H9 (cell line): ENCODE measurements around the gene ONECUT3. TPM values are rescaled to one million over a fixed set of nuclear protein-coding genes. Genes with fewer than 3 reads are reported as not detected.

Experiments
- DNase-seq: peaks from one replicate; pipeline ENCODE4 v3.0.0-alpha.2; 2017
- H2AFZ ChIP-seq: one replicate; pipeline ENCODE4 v1.6.1; 2013; ENCODE audit warnings: mild to moderate bottlenecking, low read length, control low read depth, moderate library complexity
- H2AK5ac ChIP-seq: 2 replicates; pipeline ENCODE4 v1.6.1; 2013; ENCODE audit warnings: low read length, control low read depth, mixed read lengths; ENCODE audit not compliant: insufficient read length
- H2BK120ac ChIP-seq: one replicate; pipeline ENCODE4 v1.6.1; 2013; ENCODE audit warnings: low read depth, mild to moderate bottlenecking, low read length, control low read depth, inconsistent platforms; ENCODE audit not compliant: poor library complexity, severe bottlenecking
- H2BK12ac ChIP-seq: 2 replicates; pipeline ENCODE4 v1.6.1; 2013; ENCODE audit warnings: low read length, control low read depth, mixed read lengths, low read depth; ENCODE audit not compliant: insufficient read length
- H2BK15ac ChIP-seq: 2 replicates; pipeline ENCODE4 v1.6.1; 2013; ENCODE audit warnings: low read depth, low read length, control low read depth
- H2BK20ac ChIP-seq: one replicate; pipeline ENCODE4 v1.6.1; 2013; ENCODE audit warnings: low read depth, mild to moderate bottlenecking, low read length, control low read depth, inconsistent platforms; ENCODE audit not compliant: poor library complexity, severe bottlenecking
- H2BK5ac ChIP-seq: 2 replicates; pipeline ENCODE4 v1.6.1; 2013; ENCODE audit warnings: low read length, control low read depth, mixed read lengths; ENCODE audit not compliant: insufficient read length
- H3K14ac ChIP-seq: 2 replicates; pipeline ENCODE4 v1.6.1; 2013; ENCODE audit warnings: low read length, control low read depth; ENCODE audit not compliant: insufficient read depth
- H3K18ac ChIP-seq: 2 replicates; pipeline ENCODE4 v1.6.1; 2013; ENCODE audit warnings: low read depth, mild to moderate bottlenecking, mixed read lengths, low read length, control low read depth; ENCODE audit not compliant: insufficient read length
- H3K23ac ChIP-seq: 2 replicates; pipeline ENCODE4 v1.6.1; 2013; ENCODE audit warnings: low read length, control low read depth, mixed read lengths, low read depth; ENCODE audit not compliant: insufficient read length
- H3K23me2 ChIP-seq: 2 replicates; pipeline ENCODE4 v1.6.1; 2013; ENCODE audit warnings: low read depth, mild to moderate bottlenecking, mixed read lengths, low read length, control low read depth; ENCODE audit not compliant: insufficient read length, poor library complexity, severe bottlenecking
- H3K27ac ChIP-seq: 2 replicates; pipeline ENCODE4 v1.5.1; 2013; ENCODE audit warnings: low read length, control low read depth, mixed read lengths, low read depth; ENCODE audit not compliant: insufficient read length
- H3K27me3 ChIP-seq: 2 replicates; pipeline ENCODE4 v1.6.1; 2013; ENCODE audit warnings: low read length, control low read depth, inconsistent platforms; ENCODE audit not compliant: insufficient read depth
- H3K4ac ChIP-seq: 2 replicates; pipeline ENCODE4 v1.6.1; 2013; ENCODE audit warnings: low read depth, mild to moderate bottlenecking, control low read depth, inconsistent platforms, low read length, moderate library complexity
- H3K4me1 ChIP-seq: 2 replicates; pipeline ENCODE4 v1.6.1; 2013; ENCODE audit warnings: low read length, control low read depth, inconsistent platforms; ENCODE audit not compliant: insufficient read depth
- H3K4me2 ChIP-seq: 2 replicates; pipeline ENCODE4 v1.6.1; 2013; ENCODE audit warnings: low read length, control low read depth, mixed read lengths; ENCODE audit not compliant: insufficient read length, insufficient read depth
- H3K56ac ChIP-seq: 2 replicates; pipeline ENCODE4 v1.6.1; 2013; ENCODE audit warnings: low read depth, mild to moderate bottlenecking, mixed read lengths, low read length, control low read depth; ENCODE audit not compliant: insufficient read length
- H3K79me1 ChIP-seq: 2 replicates; pipeline ENCODE4 v1.6.1; 2013; ENCODE audit warnings: low read depth, mild to moderate bottlenecking, moderate library complexity, low read length, control low read depth, inconsistent platforms; ENCODE audit not compliant: insufficient read depth, poor library complexity, severe bottlenecking
- H3K79me2 ChIP-seq: 2 replicates; pipeline ENCODE4 v1.6.1; 2013; ENCODE audit warnings: low read length, control low read depth, inconsistent platforms; ENCODE audit not compliant: insufficient read depth
- H3K9ac ChIP-seq: 2 replicates; pipeline ENCODE4 v1.6.1; 2013; ENCODE audit warnings: low read length, control low read depth, mixed read lengths; ENCODE audit not compliant: insufficient read length; ENCODE audit errors: extremely low read depth
- H3K9me3 ChIP-seq: one replicate; pipeline ENCODE4 v1.6.1; 2013; ENCODE audit warnings: low read depth, low read length, inconsistent platforms; ENCODE audit not compliant: control insufficient read depth
- H3T11ph ChIP-seq: one replicate; pipeline ENCODE4 v1.6.1; 2013; ENCODE audit warnings: mild to moderate bottlenecking, low read length, control low read depth, inconsistent platforms
- H4K20me1 ChIP-seq: one replicate; pipeline ENCODE4 v1.6.1; 2013; ENCODE audit not compliant: control insufficient read depth, insufficient read length, insufficient read depth
- H4K5ac ChIP-seq: 2 replicates; pipeline ENCODE4 v1.6.1; 2013; ENCODE audit warnings: low read depth, mild to moderate bottlenecking, mixed read lengths, low read length, control low read depth; ENCODE audit not compliant: insufficient read length
- H4K8ac ChIP-seq: replicated peaks from 2 replicates; pipeline ENCODE4 v1.6.1; 2013; ENCODE audit warnings: low read length, control low read depth, mixed read lengths, low read depth; ENCODE audit not compliant: insufficient read length
- H4K91ac ChIP-seq: 2 replicates; pipeline ENCODE4 v1.6.1; 2013; ENCODE audit warnings: low read depth, mild to moderate bottlenecking, moderate library complexity, mixed read lengths, low read length, control low read depth; ENCODE audit not compliant: insufficient read length
- H3K27ac Mint-ChIP-seq, 3 experiments: 2 replicates in 2 of 3; 3 replicates in 1 of 3; pipeline ENCODE4 v1.8.0; 2020 to 2021; ENCODE audit warnings: mixed read lengths in 3 of 3, mild to moderate bottlenecking in 1 of 3, moderate library complexity in 1 of 3
- H3K27me3 Mint-ChIP-seq: 2 replicates; pipeline ENCODE4 v1.8.0; 2021; ENCODE audit warnings: low read depth, mild to moderate bottlenecking, moderate library complexity, mixed read lengths
- H3K36me3 Mint-ChIP-seq, 3 experiments: 2 replicates in 2 of 3; 3 replicates in 1 of 3; pipeline ENCODE4 v1.8.0; 2020 to 2021; ENCODE audit warnings: low read depth in 3 of 3, mixed read lengths in 3 of 3; ENCODE audit not compliant: insufficient read depth in 1 of 3
- H3K4me1 Mint-ChIP-seq, 2 experiments: 2 replicates each; pipeline ENCODE4 v1.8.0; 2020; ENCODE audit warnings: mixed read lengths in 2 of 2
- H3K4me3 Mint-ChIP-seq, 2 experiments: 2 replicates in 1 of 2; 3 replicates in 1 of 2; pipeline ENCODE4 v1.8.0; 2020 to 2021; ENCODE audit warnings: mild to moderate bottlenecking in 2 of 2, mixed read lengths in 2 of 2, moderate library complexity in 1 of 2
- H3K9me3 Mint-ChIP-seq, 2 experiments: 2 replicates in 1 of 2; 3 replicates in 1 of 2; pipeline ENCODE4 v1.8.0; 2020; ENCODE audit warnings: mild to moderate bottlenecking in 2 of 2, mixed read lengths in 2 of 2, moderate library complexity in 1 of 2
- CTCF ChIP-seq: fragments of 200-600 bp; sonication (generic); conservative IDR thresholded peaks from 3 replicates; pipeline ENCODE4 v1.8.0; 2021; ENCODE audit warnings: antibody characterized with exemption, mild to moderate bottlenecking
- WGBS: extraction: QIAGEN DNeasy Blood & Tissue Kit; methylation state at CpG from one replicate; pipeline ENCODE4 v1.1.7; 2013; ENCODE audit warnings: missing lambda C conversion rate, low lambda C conversion rate, mixed read lengths; ENCODE audit not compliant: insufficient read length; ENCODE audit errors: extremely low coverage; 5-methylcytosine and 5-hydroxymethylcytosine counted together
- total RNA-seq: library from RNA; stranded (reverse); gene quantifications from 2 replicates; pipeline ENCODE4 v1.2.1, GENCODE V29; 2021

The ONECUT3 gene
- total RNA-seq, 1 experiment from 2014 or later, result 0.04 TPM

- Histone ChIP-seq H3K4me1 (no peaks in the 10 kb centered on the region), H2BK15ac (no peak overlapping the region), H4K20me1 (no peaks in the 10 kb centered on the region), H3K18ac (no peak overlapping the region), H2BK20ac (no peak overlapping the region), H3K79me2 (no peaks in the 10 kb centered on the region), H2AK5ac (no peak overlapping the region), H2BK5ac (no peak overlapping the region), H4K8ac (no peak overlapping the region), H3K23ac (no peak overlapping the region), H3T11ph (no peak overlapping the region), H3K27ac (no peak overlapping the region), H3K9ac (no peak overlapping the region), H3K27me3 (no peaks in the 10 kb centered on the region; the same call in 1 of the 2 replicates), H4K91ac (no peak overlapping the region), H3K4ac (no peak overlapping the region), H2BK120ac (no peak overlapping the region), H3K56ac (no peak overlapping the region), H2BK12ac (no peak overlapping the region), H4K5ac (no peak overlapping the region), H3K23me2 (no peaks in the 10 kb centered on the region), H3K79me1 (no peaks in the 10 kb centered on the region), H3K4me2 (no peak overlapping the region), H3K14ac (no peak overlapping the region), H2AFZ (no peak overlapping the region), H3K9me3 (no peaks in the 10 kb centered on the region)
- Mint-ChIP-seq H3K27ac (no peak overlapping the region), H3K4me3 (no peak overlapping the region), H3K36me3 (no peaks in the 10 kb centered on the region), H3K27me3 (peaks cover 65% of the 10 kb centered on the region), H3K9me3 (no peaks in the 10 kb centered on the region; a peak in 2 of 5 replicates), H3K4me1 (no peaks in the 10 kb centered on the region)
- TF ChIP-seq CTCF, result no peak
- no CpG with 5 or more reads among the region's 6 CpGs for WGBS
- DNase-seq, result no peak
These were observed 46.1 kb upstream of the ONECUT3 start for GRCh38 chr19:1707240-1707639.
